Islet of Langerhans (tissue), 1 donor: ENCODE data around the gene ONECUT1.

Experiments used
- FAIRE-seq: peaks from one replicate; lab custom pipeline; 2011; peaks lifted over from hg19 to GRCh38; lab: Jason Lieb, UNC

Gene ONECUT1

DNA sequence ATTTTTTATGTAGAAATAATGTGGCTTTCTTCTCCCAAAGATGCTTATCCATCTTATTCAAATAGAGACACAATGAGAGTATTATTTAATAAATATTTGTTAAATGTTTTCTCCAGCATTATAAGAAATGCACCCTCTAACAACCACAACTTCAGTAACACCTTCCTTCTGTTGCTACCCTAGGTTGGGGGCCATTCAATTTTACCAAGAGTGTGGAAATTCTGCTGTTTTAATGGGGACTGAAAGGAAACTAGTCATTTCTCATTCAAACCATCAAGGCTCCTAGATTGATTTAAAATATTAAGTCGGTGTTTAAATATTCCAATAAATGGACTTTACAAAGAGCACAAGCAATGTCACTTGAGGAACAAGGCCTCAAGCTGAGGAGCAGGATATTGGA lies 7.6 kb downstream of the ONECUT1 start:
- no peak for FAIRE-seq

DNA sequence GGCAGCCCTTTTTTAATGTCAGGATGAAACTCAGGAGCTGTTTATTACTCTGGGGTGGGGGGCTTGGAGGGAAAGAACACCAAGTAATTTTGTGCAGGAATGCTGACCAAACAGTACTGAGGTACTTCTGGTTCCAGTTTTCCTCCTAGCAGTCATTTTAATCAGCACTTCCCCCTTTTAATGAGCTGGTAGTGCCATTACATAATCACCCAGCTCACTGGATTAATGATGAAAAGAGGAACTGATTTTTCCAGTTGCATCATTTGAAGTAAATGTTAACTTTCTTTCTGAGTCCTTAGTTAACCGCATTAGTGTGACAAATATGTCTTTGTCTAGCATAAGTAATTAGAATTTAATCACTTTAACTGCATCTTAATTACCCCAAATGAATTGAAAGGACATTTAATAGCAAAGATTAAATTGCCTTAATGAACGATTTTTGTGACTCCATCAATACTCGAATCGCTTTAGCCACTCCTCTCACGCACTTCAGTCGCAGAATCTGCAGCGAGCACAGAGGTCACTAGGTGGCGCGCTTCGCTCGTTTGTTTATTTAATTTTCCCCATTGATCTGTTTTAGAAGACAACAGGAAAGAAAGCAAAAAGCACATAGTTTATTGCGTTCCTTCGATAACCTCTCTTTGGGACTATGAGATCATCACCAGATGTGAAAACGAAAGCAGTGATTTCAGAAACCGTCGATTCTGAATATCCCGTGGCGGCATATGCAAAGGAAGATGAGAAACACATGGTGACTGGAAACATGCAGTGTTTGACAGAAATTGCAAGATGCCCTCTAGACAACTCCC lies 9.8 kb downstream of the ONECUT1 start:
- peak; percentile 93 for FAIRE-seq

DNA sequence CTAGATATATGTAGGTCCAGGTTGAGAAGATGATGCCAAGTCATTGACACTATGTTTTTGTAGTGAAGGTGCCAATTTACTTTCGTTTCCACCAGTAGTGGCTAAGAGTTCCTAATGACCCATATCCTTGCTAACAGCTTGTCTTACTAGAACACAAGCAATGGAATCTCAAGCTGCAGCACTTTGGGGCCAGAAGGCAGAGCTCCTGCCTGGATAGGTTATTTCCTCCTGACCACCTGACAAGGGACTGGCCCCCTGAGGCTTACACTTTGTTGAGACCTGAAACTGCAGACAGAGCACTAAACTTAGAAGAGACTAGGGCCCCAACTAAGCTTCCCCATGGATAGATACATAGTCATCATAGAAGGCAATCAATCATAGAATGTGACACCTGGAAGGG lies 11.7 kb downstream of the ONECUT1 start:
- no peak for FAIRE-seq

- FAIRE-seq, result no peak
These were observed 17.4 kb downstream of the ONECUT1 start for GRCh38 chr15:52772766-52773165.

GRCh38 chr15:52765785-52766184 lies 24.4 kb downstream of the ONECUT1 start:
- no peak for FAIRE-seq

GRCh38 chr15:52764731-52765130 lies 25.4 kb downstream of the ONECUT1 start:
- FAIRE-seq, result no peak

GRCh38 chr15:52762621-52763020 lies 27.5 kb downstream of the ONECUT1 start:
- FAIRE-seq, result no peak

- no peak for FAIRE-seq
These were observed 29.6 kb downstream of the ONECUT1 start for GRCh38 chr15:52760562-52760961.

- no peak for FAIRE-seq
These were observed 30.2 kb downstream of the ONECUT1 start for GRCh38 chr15:52759969-52760368.

GRCh38 chr15:52757496-52757895 lies 32.6 kb downstream of the ONECUT1 start:
- no peak for FAIRE-seq

- FAIRE-seq, result no peak
These were observed 38.6 kb downstream of the ONECUT1 start for GRCh38 chr15:52751522-52751921.

GRCh38 chr15:52749258-52749657 lies 40.9 kb downstream of the ONECUT1 start:
- FAIRE-seq, result no peak

DNA sequence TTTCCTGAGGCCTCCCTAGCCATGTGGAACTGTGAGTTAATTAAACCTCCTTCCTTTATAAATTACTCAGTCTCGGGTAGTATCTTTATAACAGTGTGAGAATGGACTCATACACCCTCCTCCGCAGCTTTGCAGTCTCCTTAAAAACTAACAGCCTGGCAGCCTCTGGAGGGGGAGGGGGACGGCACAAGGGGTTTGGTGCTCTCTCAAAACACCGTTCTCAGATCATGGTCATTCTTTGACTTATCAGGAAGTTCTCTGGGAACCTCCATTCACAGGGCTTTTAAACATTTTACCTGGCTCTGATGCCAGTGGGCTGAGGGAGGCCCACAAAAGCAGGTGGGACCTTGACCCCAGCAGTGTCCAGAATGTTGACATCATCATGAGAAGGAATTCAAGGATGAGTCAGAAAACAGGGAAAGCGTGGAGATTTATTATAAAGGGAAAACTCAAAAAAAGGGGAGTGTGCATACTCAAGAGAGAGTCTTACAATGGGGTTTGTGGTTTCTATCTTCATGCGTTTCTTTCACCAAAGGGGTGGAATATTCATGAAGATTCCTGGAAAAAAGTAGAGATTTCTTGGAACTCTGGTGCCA lies 43.9 kb downstream of the ONECUT1 start:
- FAIRE-seq, result no peak

DNA sequence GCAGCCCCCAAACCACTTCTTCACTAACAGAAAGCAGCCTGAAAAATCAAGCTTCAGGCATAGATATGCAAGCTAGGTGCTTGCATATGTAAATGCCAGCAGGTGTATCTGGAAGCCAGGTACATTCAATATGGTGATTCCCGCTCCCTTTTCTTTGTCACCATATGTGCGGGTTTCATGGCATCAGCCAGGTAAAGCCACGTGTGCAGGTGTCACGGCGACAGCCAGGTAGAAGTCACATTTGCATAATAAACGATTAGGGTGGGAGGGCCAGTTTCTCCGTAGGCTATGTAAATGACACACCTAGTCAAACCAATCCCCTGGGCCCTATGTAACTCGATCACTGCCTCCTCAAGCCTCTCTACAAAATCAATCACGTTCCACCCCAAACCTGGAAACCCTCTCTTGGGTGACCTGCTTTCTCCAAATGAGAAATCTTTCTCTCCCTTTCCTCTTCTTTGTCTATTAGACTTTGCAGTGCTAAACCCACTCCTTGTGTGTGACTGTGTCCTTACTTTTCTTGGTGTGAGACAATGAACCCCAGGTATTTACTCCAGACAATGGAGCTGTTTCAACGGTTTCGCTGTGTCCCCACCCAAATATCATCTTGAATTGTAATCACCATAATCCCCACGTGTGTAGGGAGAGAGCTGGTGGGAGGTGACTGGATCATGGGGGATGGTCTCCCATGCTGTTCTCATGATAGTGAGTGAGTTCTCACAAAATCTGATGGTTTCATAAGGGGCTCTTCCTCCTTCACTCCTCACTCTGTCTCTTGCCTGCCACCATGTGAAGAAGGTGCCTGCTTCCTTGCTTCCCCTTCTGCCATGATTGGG lies 44.6 kb downstream of the ONECUT1 start:
- FAIRE-seq, result no peak

DNA sequence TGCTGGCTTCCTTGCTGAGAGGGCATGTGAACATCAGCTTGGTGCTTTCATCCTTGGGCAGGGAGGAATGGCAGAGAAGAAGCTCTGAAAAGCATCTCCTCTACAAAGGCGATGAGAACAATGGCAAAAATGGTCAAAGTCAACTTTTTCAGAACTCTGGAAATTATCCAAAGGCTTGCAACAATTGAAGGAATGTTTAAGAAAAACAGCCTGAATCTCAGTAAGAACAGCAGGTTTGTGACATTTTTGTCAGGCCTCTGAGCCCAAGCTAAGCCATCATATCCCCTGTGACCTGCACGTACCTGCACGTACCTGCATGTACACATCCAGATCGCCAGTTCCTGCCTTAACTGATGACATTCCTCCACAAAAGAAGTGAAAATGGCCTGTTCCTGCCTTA lies 51.8 kb downstream of the ONECUT1 start:
- no peak for FAIRE-seq

GRCh38 chr15:52737720-52738119 lies 52.4 kb downstream of the ONECUT1 start:
- FAIRE-seq, result no peak

DNA sequence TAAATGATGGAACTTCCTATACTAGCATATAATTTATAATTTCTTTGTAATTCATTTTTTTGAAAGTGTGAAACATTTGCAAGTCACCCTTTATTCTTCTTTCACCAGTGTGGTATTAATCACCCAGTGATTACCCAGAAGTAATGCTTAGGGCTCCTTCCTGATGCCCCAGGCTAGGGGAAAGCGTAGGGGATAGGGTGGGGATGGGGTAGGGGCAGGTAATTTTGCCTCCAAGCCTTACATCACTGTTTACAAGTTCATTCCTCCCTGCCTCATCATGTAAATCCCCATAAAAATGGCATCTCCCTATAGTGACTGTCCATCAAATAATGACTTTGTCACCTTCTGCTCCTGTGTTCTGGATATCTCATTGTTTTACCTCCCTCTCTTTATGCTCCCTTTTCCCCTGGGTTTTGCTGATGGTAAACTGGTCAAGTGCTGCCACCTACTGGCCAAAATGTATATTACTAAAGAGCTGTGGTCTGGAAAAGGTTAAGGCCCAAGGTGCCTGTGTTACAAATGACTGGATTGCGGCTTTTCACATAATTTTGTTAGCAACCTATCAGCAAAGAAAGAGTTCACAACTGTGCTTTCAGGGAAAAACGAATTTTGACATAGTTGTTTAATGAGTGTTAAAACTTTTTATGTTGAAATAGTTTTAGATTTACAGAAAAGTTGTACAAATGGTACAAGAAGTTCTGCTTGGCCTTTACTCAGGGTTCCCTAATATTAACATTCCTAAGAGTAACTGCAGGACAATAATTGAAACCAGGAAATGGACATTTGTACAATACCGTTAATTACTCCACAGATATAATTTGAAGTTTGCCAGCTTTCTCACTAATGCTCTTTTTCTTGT lies 54.7 kb downstream of the ONECUT1 start:
- peak; percentile 43 for FAIRE-seq

DNA sequence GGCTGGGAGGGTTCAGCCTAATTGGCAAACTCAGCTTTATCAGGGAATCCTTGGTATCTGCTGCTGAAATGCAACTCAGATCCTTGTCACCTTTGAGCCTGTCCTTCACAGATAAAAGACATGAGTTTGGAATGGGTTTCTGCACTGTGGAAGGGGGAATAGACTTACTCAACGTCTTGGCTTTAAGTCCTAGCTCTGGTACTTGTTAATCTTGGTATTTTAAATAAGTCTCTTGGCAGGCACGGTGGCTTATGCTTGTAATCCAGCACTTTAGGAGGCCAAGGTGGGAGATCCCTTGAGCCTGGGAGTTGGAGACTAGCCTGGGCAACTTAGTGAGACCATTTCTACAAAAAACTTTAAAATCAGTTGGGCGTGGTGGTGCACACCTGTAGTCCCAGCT lies 55.8 kb downstream of the ONECUT1 start:
- FAIRE-seq, result no peak

DNA sequence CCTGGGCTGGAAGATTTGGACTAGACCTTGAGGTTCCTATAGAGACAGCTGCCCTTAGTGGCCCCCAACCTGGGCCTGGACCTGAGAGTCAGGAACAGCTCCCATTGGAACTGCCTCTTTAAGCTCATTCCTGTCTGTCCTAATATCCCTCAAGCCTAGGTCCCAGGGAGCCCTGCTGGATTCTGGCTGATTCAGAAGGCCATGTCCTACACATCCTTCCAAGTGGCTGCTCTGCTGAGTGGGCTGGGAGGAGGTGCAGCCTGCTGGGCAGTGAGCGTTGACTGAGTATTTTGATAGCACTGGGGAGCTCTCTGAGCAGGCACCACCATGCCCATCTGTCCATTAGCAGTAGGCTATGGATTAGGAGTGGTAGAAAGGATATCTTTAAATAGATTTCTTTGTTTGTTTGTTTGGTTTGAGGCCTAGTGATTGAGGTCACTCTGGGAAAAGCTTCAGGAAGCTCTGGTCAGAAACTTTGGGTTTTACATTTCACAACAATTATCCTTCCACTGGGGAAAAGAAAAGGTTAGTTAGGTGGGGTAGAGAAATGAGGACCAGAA lies 56.4 kb downstream of the ONECUT1 start:
- no peak for FAIRE-seq

GRCh38 chr15:52733088-52733487 lies 57.0 kb downstream of the ONECUT1 start:
- FAIRE-seq, result no peak

- no peak for FAIRE-seq
These were observed 57.6 kb downstream of the ONECUT1 start for GRCh38 chr15:52732551-52732950.
